ENCODE measurements around the gene POFUT1.

GRCh38 chr20:32203356-32204204, 4.1 kb upstream of the POFUT1 start:
- TF ChIP-seq CTCF (optimal IDR thresholded peaks at IDR 0.05 in 1 of 3, IDR thresholded peaks at IDR 0.05 in 1 of 3, conservative IDR thresholded peaks at IDR 0.05 in 1 of 3; ENCODE audit: extremely low read depth in 1 of 3, insufficient read depth in 2 of 3, low read length in 3 of 3) (no peak), EZH2 (IDR thresholded peaks at IDR 0.05; ENCODE audit: low read length) (no peak)
